Kidney capillary endothelial cell (primary cell): ENCODE data around the gene FRMD4B.

Experiments
- DNase-seq: peaks from one replicate; pipeline ENCODE4 v3.0.0-alpha.2; 2018; ENCODE audit warnings: low spot score

FRMD4B gene

DNA sequence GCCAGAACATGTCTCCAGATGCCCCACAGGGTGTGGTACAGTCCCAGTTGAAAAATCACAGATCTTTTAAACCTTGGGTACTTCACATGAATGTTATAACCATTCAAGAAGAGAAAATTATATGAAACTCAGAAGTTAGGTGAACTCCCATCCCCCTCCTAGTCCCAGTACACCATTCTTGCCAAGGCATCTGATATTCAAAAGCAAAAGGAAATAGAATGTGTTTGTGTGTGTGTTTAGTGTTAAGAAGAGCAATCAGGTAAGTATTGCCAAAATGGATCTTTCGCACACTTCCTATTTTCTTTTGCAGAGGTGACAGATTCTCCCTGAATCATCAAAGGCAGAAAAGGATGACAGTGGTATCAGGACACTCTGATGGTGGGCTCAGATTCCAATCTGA is 219.4 kb downstream of the FRMD4B start:
- DNase-seq: no peak

DNA sequence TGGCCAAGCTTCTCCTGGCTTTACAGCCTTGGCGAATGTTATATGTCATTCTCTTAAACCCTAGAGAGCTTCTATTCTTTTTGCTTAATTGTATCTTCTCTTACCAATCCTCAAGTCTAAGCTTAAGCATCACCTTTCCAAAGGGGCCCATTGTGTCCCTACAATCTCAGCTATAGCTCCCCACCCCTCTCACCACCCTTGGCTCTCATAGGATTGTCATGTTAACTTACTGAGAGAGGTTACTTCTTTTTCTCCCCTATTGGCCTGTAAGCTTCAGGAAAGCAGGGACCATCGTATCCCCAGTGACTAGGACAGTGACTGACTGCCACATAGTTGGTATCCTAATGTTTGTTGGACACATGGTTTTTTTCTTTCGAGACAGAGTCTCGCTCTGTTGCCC is 220.1 kb downstream of the FRMD4B start:
- no peak for DNase-seq

DNA sequence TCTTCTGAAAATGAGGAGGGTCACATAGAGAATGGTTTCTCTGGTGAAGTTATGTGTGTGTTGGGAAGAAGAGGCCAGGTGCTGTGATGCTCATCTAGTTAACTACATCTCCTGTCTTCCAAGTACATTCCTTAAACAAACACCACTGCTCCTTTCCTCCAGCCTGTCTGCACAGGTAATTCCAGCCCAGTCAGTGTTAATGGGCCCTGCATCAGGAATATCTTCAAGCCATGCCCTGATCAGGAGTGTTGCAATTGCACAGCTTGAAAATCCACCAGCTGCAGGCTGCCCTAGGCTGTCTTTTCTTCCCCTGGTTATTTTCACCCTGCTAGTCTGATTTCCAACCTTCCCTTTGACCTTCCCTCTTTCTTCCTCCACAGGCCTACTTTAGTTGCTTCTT is 221.6 kb downstream of the FRMD4B start:
- no peak for DNase-seq

DNA sequence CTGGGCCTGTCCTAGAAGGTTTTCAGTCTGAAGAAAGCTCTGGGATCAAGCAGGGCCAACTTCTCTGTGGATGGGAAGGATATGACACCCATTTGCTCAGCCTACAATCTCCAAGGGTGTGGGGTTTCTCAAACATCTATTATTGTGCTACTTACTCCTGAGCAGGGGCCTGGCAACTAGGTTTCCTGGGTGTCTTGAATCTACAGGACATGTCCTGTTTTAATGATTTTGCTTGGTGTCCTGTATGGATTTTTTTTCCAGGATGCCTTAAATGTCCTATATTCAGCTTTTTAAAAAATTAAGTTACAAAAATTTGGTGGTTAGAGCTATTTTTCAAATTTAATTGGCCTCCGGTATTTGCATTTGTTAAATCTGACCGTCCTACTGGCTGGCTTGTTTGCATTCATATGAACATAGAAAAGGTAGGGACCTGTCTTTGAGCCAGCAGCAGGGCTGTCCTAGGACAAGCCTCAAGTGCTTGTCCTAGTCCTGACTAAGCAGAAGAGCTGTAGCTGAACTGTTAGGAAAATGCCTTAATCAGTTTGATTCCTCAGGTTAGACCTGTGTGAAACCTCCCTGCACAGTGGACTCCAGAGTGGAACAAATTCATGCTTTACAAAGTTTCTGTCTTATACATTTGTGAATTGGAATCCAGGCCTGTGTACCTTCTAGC is 223.4 kb downstream of the FRMD4B start:
- DNase-seq: no peak

DNA sequence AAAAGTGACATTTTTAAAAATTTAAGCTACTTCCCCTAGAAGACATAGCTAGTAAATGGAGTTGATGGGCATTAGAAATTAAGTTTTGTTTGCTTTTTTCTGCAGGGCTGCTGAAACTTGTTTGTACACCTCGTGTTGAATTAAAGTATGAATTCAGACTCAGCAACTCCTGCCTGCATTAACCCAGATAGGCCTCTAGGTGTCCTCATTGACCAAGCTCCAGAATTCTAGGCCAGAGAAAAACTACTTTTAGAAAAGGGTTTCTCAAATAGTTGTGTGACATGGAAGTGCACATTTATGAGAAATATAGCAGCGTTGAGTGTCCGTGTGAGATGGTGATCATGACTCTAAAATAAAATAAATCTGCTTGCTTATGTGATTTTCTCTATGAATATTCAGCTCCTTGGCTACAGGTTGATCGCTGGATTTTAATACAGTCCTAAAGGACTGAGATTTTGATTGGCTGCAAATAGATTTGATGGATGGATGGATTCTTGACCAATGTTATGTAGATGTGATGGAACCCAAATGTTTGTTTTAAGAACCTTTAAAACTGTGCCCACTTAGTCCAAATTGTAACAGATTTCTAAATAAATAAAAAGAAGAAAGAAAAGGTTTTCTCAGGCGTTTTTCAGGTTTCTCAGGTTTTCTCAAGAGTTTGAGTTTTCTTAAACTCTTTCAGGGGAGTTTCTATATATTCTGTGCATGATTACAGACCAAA is 224.1 kb downstream of the FRMD4B start:
- peak; percentile 68 for DNase-seq

DNA sequence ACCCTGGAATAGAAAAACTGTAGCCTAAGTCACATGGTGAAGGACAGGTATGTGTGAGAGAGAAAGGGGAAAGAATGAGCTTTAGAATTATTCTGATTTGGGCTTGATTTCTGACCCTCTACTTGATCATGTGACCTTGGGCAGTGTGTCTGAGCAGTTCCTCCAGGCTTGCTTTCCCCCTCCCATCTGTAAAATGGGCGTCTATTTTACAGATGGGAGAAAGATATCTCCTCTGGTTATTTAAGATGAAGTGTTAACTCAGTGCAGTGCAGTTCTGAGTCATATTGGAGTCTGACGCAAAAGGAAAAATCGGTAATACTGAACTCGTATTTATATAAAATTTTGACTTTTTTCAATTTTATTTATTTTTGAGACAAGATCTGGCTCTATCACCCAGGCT is 225.4 kb downstream of the FRMD4B start:
- DNase-seq: no peak

DNA sequence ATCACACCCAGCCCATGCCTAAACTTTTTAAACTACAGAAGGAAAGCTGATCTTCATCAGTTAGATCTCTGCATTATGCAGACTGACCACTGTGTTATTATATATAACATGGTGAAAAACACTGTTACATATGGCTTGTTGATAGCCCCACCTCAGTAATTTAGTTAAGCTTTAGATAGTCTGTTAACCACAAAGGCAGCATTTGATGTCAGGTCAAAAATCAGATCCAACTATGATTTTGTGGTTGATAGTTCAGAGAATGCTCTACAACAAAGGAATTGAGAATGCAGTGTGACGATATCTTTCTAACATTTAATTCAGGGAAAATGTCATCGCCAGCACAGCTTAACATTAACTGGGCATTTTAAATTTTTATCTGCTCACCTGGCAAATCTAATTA is 225.8 kb downstream of the FRMD4B start:
- no peak for DNase-seq

DNA sequence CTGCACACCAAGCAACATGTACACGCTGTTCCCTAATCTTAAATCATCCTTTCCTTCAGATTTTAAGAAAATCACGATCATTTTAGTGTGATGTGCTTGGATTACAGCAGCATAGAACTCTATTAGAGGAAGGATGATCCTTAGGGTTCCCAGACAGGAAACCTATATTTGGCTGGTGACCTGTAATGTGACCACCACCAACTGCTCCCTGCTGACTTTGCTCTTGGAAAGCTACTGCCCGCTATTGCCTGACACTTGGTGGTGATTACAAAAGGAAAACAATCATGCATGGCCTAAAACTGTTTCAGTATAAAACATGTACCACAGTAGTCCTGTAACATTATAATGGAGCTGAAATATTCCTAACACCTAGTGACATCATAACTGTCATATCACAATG is 236.3 kb downstream of the FRMD4B start:
- no peak for DNase-seq

DNA sequence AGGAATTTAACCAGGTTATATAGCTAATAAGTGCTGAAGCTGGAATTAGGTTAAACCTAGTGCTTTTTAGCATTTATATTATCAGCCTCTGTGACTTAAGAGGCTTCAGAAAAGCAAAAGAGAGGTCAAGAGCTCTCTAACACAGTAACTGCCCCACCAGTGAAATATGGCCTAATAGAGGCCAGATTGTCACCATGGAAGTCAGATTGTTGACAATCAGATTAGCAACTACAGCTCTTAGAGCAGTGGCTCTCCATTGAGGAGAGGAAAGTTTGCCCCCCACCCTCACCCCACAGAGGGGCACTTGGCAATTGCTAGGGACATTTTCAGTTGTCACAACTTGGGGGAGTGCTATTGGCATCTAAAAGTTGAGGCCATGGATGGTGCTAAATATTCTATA is 240.2 kb downstream of the FRMD4B start:
- no peak for DNase-seq

DNA sequence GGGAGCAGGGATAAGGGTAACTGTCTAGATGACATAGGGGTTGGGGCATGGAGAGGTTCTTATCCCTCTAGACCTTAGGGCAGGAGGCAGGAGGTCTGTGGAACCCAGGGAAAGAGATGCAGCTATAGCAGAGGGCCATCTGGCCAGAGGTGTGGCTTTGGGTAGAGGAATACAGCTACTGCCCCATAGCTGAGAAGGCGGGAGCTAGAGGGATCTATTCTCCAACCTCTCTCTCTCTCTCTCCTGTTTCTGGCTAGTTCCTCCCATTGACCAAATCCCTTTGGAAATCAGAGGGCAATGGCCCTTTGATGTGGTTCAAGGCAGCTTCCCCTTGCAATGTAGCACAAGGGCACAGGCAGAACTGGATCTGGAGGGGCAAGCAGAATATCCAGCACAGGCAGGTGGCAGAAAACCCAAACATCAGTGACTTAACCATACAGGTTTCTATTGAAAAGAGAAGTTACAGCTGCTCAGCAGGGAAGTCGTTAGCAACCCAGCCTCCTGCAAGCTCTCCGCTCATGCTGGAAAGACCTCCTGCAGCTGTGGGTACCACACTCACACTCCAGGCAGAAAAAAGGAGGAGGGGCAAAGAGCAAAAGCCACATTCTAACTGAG is 241.2 kb downstream of the FRMD4B start:
- no peak for DNase-seq

DNA sequence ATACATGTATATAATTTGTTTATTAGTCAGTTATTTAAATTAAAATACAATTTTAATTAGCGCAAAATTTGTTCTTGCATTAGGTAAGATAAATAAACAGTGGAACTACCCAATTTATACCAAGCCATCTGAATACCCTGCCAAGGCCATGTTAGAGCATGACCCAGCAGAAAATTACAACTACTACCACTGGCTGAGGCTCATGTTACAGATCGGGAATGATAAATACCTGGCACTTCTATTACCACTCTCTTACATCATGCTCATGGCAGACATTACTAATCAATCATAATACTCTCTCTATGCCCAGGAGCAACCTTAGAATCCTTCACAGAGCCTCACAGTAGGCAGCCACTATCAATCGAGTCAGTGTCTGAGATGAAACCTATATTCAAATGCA is 242.3 kb downstream of the FRMD4B start:
- DNase-seq: no peak

DNA sequence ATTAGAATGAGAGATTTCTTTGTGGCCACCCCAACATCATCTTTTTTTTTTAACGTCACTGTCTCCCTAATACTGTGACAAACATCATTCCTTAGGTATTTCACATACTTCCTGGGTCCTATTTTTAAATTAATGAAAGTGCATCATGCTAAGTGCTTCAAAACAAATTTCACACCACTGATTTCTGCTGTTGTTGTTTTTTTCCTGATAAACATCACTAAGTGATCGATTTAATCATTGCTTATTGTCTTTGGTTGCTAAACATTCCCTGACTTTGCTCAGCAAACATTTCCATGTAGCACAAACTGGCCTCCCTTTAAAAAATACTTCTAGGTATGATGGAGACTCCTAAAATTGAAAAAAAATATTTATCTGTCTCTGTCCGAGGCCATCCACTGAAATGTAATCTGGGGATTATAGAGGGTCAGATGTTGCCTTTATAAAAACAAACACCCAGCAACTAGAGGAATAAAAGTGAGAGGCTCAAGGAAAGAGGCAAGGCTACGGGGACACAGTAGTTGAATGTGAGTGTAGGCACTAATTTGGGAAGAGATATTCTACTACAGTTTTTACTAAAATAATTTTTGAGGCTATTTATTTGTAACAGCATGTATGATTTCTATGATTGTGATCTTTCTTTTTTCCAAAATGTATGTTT is 243.0 kb downstream of the FRMD4B start:
- no peak for DNase-seq

DNA sequence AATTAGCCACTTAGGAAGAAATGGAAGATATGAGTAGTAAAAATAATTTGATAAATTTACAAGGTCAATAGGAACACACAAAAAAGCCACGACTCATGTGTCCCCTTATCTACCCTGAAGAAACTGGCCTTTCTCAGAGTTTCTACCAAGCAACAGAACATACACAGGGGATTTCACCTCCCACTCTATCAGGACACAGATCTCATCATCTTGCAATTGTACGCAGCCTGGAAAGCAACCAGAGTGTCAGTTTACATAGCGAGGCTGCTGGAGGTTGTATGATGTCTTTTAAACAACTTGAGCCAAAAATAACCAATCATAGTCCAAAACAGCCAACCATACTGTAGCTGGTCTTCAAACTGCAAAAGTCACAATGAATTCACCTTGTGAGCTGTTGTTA is 243.8 kb downstream of the FRMD4B start:
- DNase-seq: no peak

DNA sequence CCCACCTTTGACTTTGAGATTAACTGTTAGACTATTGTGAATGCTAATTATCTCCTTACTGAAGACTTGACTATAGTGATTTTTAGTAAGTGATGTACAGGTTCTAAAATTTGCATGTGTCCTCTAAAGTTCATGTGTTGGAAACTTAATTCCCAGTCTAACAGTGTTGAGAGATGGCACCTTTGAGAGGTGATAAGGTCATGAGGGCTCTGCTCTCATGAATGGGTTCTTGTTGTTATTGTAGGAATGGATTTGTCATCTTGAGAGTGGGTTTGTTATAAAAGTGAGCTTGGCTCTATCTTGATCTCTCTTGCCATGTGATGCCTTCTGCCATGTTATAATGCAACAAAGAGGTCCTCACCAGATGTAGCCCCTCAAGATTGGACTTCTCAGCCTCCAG is 244.6 kb downstream of the FRMD4B start:
- no peak for DNase-seq

DNA sequence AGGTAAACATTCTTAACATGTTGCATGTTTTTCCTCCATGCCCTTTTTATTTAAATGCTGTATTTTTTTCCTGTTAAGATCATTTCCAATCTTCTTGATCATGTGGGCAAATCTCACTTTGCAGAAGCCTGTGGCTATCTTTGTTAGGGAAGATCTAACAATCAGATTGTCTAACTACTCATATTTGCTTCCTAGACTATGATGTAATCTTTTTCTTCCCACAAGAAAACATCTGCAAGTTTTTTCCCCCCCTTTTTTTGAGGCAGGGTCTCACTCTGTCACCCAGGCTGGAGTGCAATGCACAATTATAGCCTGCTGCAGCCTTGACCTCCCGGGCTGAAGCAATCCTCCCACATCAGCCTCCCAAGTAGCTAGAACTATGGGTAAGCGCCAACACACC is 248.5 kb downstream of the FRMD4B start:
- DNase-seq: no peak

DNA sequence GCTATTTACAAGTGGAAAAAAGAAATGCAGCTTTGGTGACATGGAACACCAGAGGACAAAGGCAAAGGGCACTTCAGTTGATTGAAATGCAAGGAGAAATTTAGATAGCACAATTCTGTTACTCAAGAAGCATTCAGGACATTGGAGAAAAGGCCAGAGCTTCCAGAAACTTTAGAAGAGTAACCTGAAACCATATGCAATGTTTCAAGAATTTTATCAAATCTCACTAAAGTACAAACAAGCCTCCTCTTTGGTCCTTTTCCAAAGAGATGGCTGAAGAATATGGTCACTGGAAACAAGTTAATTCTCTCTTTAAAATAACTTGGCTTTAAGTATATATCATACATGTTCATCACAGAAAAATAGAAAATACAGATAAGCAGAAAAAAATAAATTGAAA is 248.9 kb downstream of the FRMD4B start:
- DNase-seq: no peak

DNA sequence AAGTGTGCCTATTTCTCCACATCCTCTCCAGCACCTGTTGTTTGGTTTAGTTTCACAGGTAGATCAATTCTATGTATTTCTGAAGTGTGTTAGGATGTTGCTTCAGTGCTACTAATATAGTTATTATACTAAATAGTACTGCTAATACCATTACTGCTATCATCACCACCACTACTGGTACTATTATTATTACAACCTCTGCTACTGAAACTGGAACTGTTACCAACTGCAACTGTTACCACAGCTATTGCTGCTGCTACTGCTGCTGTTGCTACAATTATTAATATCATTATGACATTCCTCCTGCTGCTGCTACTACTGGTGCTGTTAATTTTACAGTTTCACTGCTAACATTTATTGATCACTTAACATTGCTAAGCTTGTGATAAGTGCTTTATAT is 255.2 kb downstream of the FRMD4B start:
- no peak for DNase-seq

DNA sequence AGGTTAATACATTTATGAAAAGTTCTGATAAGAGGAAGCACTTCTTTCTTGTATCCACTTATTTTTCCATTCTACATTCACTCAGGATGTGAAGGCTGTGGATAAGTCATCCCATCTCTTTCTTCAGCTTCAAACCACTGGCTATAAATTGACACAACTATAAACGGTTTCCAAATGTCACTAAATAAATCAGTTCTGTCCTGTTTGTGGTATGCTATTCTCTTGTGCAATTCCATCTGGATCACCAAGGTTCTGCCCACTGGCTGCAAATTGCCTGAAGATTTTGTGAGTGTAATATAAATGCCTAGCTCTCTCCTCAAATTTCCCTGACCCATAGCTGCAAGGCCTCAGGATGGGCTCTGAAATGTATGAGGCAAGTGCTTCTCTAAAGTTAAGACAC is 256.4 kb downstream of the FRMD4B start:
- no peak for DNase-seq

DNA sequence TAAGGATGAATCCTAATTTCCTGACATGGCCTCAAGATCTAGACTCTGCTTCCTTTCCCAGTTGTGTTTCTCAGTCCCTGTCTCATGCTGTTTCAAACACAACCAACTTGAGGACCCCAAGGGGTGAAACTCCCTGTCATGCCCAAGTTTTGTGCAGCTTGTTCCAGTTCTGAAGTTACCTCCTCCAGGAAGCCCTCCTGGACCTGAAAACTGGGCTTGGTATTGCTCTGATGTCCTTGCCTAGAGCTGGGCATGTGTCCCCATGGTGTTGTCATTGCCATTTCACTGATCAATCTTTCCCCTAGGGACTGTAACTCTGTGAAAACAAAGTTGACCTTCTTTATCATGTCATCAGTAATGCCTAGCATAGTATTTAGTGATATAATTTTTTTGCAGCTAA is 257.4 kb downstream of the FRMD4B start:
- no peak for DNase-seq

DNA sequence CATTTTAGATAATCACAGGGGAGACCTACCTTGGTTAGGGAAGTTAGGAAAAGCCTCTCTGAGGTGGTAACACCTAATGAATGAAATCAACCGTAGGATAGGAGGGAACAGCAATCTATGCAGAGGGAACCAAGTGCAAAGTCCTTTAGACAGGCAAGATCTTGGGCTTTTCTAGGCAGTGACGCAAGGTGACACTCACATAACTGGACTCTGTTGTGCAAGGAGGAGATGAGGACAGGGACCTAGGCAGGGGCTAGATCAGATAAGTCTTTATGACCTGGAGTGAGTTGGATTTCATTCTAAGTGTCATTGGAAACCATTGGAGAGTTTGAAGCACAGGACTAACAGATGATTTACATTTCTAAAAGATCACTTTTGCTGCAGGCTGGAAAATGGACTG is 258.9 kb downstream of the FRMD4B start:
- DNase-seq: no peak

DNA sequence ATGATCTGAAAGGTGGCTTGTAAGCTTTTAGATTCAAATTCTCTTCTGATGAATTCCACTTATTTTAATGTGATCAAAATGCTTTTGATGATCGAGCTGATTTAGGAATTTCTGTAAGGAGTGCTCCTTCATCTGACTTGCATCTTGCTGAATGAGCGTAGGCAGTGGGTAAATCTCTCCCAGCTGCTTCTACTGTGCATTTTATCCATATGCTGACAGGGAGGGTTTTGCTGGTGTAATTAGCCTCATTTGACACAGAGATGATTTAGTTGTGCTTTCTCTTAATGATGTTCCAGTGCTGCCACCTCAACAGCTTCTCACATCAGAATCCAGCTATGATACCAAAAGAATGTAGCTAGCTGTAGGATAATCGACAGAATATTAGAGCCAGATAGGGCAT is 259.7 kb downstream of the FRMD4B start:
- DNase-seq: no peak

DNA sequence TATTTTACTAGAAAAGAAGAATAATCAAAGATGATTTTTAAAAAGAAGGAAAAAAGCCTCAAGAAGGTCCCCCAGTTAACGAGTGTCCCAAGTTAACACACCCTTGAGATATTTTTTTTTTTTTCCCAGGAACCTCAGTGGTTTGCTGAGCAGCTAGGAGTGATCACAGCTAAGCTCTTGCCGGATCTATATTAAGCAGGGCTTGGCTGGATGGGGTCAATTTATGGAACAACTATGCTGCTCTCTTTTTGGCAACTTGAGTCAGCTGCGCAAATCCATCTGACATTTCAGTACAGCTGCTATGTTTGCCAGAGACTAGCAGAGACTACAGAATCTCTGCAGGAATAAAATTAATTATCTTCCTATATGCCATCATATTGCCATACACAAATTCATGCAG is 263.5 kb downstream of the FRMD4B start, which contains the start of gene LMOD3:
TSS of gene LMOD3 (minus strand) at position 193 of the 400 bp plus-strand sequence. CDS start 209 bp downstream, outside the sequence.
- no peak for DNase-seq

DNA sequence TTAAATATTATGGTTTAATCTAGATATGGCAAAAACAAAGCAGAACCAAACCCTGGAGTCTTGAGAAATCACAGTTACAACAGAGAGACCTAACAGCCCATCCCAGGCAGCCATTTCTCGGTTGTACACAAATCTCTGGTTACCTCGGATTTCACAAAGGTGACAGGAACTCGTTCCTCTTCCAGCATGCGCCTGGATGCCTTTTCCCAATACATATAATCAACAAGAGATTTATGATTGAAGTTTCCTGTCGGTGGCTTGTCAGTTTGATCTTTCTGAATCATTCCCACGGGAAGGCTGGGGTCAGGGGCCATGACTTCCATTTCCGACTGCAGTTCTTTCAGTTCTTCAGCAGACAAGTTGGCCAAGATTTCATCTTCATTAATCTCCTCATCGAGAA is 263.9 kb downstream of the FRMD4B start:
- DNase-seq: peak; percentile 30
